ENCODE measurements around the gene HM13.
"Not testable (repeated sequence)": the region's sequence is repeated elsewhere in the genome, so short reads cannot be mapped to it uniquely, and the experiment has no call there.

HM13 gene

DNA sequence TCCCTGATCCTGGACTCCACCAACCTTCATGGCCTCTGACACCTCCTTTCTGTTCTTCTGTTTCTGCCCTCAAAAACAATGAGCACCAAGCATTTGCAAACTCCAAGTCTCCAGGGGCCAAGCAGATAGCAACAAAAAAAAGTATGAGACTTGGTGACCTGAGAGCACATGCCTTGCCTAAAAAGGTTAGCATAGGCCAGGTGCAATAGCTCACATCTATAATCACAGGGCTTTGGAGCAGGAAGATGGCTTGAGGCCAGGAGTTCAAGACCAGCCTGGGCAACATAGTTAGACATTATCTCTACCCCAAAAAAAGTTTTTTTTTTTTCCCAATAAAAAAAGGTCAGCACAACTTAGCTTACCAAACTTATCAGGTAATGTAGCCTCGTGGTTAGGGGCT is 13.7 kb upstream of the HM13 start:
- DNase-seq (ENCODE audit: low read depth in 3 of 3, low spot score in 1 of 3), result no peak

- DNase-seq (ENCODE audit: low read depth in 3 of 3, low spot score in 1 of 3), result peak; percentile 21 to 67 (median 36)
Observed at GRCh38 chr20:31502884-31503673, 11.2 kb upstream of the HM13 start.

GRCh38 chr20:31505903-31506302 is 8.3 kb upstream of the HM13 start:
- no peak for DNase-seq (ENCODE audit: low read depth in 3 of 3, low spot score in 1 of 3)

DNA sequence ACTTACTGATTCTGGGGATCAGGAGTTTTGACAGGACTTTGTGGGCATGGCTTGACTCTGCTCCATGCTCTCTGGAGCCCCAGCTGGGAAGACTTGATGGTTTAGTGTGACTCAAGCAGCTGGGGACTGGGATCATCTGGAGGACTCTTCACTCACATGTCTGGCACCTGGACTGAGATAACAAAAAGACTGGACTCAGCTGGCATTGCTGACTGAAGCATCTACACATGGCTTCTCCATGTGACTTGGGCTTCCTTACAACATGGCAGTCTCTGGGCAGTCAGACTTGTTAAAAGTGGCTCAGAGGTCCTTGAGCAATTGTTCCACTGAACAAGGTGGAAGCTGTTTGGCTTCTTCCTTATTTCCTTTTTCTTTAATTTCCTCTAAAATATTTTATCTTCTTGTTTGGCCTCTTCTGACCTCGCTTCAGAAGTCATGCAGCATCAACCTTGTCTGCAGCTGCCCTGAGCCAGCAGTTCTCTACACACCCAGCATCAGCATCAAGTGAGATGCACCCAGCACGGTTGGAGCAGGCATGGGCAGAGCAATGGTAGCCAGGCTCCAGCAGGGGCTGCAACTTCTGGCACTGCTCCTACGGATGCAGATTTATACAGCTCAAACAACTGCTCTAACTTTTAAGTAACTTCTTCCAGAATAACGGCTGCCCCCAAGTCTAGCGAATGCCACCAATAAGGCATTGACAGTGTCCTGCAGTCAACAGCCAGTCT is 5.6 kb upstream of the HM13 start:
- no peak for DNase-seq (ENCODE audit: low read depth in 3 of 3, low spot score in 1 of 3)

GRCh38 chr20:31515072-31515774 is 981 bp downstream of the HM13 start:
- no peak for DNase-seq (ENCODE audit: low read depth in 3 of 3, low spot score in 1 of 3)

- DNase-seq (ENCODE audit: low read depth in 3 of 3, low spot score in 1 of 3), result no peak
Observed at GRCh38 chr20:31515775-31516107, 1.5 kb downstream of the HM13 start.

- DNase-seq (ENCODE audit: low read depth in 3 of 3, low spot score in 1 of 3), result no peak
Observed at GRCh38 chr20:31516166-31516565, 1.9 kb downstream of the HM13 start.

GRCh38 chr20:31516651-31517050 is 2.4 kb downstream of the HM13 start:
- DNase-seq (ENCODE audit: low read depth in 3 of 3, low spot score in 1 of 3), result no peak

- no peak for DNase-seq (ENCODE audit: low read depth in 3 of 3, low spot score in 1 of 3)
Observed at GRCh38 chr20:31517373-31517772, 3.1 kb downstream of the HM13 start.

GRCh38 chr20:31521267-31521666 is 7.0 kb downstream of the HM13 start:
- DNase-seq (ENCODE audit: low read depth in 3 of 3, low spot score in 1 of 3), result not testable (repeated sequence)

- no peak for DNase-seq (ENCODE audit: low read depth in 3 of 3, low spot score in 1 of 3)
Observed at GRCh38 chr20:31522731-31523130, 8.5 kb downstream of the HM13 start.

- no peak for DNase-seq (ENCODE audit: low read depth in 3 of 3, low spot score in 1 of 3)
Observed at GRCh38 chr20:31523361-31524283, 9.4 kb downstream of the HM13 start.

- no peak for DNase-seq (ENCODE audit: low read depth in 3 of 3, low spot score in 1 of 3)
Observed at GRCh38 chr20:31527266-31527665, 13.0 kb downstream of the HM13 start.

GRCh38 chr20:31535298-31535697 is 21.1 kb downstream of the HM13 start:
- no peak for DNase-seq (ENCODE audit: low read depth in 3 of 3, low spot score in 1 of 3)

- DNase-seq (ENCODE audit: low read depth in 3 of 3, low spot score in 1 of 3), result no peak
Observed at GRCh38 chr20:31536575-31536974, 22.3 kb downstream of the HM13 start.

GRCh38 chr20:31537116-31537871 is 23.1 kb downstream of the HM13 start:
- DNase-seq (ENCODE audit: low read depth in 3 of 3, low spot score in 1 of 3), result no peak

- no peak for DNase-seq (ENCODE audit: low read depth in 3 of 3, low spot score in 1 of 3)
Observed at GRCh38 chr20:31537890-31538289, 23.6 kb downstream of the HM13 start.

- no peak for DNase-seq (ENCODE audit: low read depth in 3 of 3, low spot score in 1 of 3)
Observed at GRCh38 chr20:31538326-31538725, 24.1 kb downstream of the HM13 start.

DNA sequence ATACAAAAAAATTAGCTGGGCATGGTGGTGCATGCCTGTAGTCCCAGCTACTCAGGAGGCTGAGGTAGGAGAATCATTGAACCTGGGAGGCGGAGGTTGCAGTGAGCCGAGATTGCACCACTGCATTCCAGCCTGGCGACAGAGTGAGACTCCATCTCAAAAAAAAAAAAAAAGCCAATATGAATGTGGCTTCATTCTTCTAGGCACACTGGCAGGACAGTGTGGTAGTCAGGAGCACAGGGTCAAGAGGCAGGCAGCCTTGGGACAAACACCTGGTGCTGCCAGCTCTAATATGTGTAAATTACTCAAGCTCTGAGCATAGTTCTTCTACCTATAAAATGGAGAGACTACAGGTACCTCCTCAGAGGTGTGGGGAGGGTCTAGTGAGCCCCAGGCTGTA is 25.4 kb downstream of the HM13 start:
- DNase-seq (ENCODE audit: low read depth in 3 of 3, low spot score in 1 of 3), result not testable (repeated sequence)

GRCh38 chr20:31540406-31540805 is 26.2 kb downstream of the HM13 start:
- DNase-seq (ENCODE audit: low read depth in 3 of 3, low spot score in 1 of 3), result no peak

All from stimulated activated CD4-positive, alpha-beta T cell treated with anti-CD3 and anti-CD28 coated beads, TNF-alpha, amount 100 ng/mL, for 1 hour (primary cell).